Activated CD8-positive, alpha-beta T cell treated with anti-CD3 and anti-CD28 coated beads for 36 hours (primary cell): Measurements from ENCODE around the gene NPTN. TPM values are rescaled to one million over a fixed set of nuclear protein-coding genes. Genes with fewer than 3 reads are reported as not detected.
A peak's percentile ranks its signal among the peaks of the same experiment; 100 is the strongest.

Experiments
- ATAC-seq: fragments of 200-7000 bp; cut with Tn5 transposase; one replicate; pipeline ENCODE4 v1.10.0; 2021; ENCODE audit warnings: mild to moderate bottlenecking, moderate library complexity
- CTCF ChIA-PET: fragments of 350-600 bp; sonication (Branson Sonifier 250); formaldehyde crosslinking; loops from one replicate; lab custom pipeline; 2021; ENCODE audit warnings: antibody characterized with exemption; lab: Charles Lee
- POLR2A ChIA-PET: fragments of 350-600 bp; sonication (Branson Sonifier 250); formaldehyde crosslinking; loops from one replicate; lab custom pipeline; 2021; ENCODE audit warnings: antibody characterized with exemption; lab: Charles Lee
- DNase-seq: peaks from one replicate; pipeline ENCODE4 v3.0.0-alpha.2; 2020
- H3K27ac Mint-ChIP-seq: one replicate; pipeline ENCODE4 v1.8.0; 2021; ENCODE audit warnings: mild to moderate bottlenecking, mixed read lengths
- H3K27me3 Mint-ChIP-seq: one replicate; pipeline ENCODE4 v1.8.0; 2021; ENCODE audit warnings: mixed read lengths
- H3K36me3 Mint-ChIP-seq: one replicate; pipeline ENCODE4 v1.8.0; 2021; ENCODE audit warnings: low read depth, mixed read lengths
- H3K4me1 Mint-ChIP-seq: one replicate; pipeline ENCODE4 v1.8.0; 2021; ENCODE audit warnings: low read depth, mixed read lengths
- H3K4me3 Mint-ChIP-seq: one replicate; pipeline ENCODE4 v1.8.0; 2021; ENCODE audit warnings: mild to moderate bottlenecking, moderate library complexity, mixed read lengths
- H3K9me3 Mint-ChIP-seq: one replicate; pipeline ENCODE4 v1.8.0; 2021; ENCODE audit warnings: mixed read lengths
- intact Hi-C: fragments of 100-400 bp; cut with micrococcal nuclease; formaldehyde crosslinking; loops from one replicate; pipeline ENCODE4 v1.10.0; 2022
- total RNA-seq, 2 experiments: library from RNA; stranded (reverse); gene quantifications; one replicate each; pipeline ENCODE4 v1.2.3, GENCODE V29; 2021
- TF ChIP-seq, protein P1 (sequence below): fragments of 200-600 bp; IDR thresholded peaks from one replicate; pipeline ENCODE4 v1.8.0; 2022; ENCODE audit warnings: antibody characterized with exemption, mild to moderate bottlenecking

Gene NPTN
- total RNA-seq, 2 experiments from 2014 or later = 27.4 to 33.6 TPM

GRCh38 chr15:73637527-73637926, 4.3 kb upstream of the NPTN start:
- intact Hi-C loops = loop anchor here (5.0 kb wide), 1 partner anchor 65 kb away; no protein-coding TSS in a partner anchor
- no peak overlapping the region for H3K4me3 Mint-ChIP-seq
- ChIA-PET POLR2A (no interaction called here), CTCF (interaction anchor here (1.5 to 17.5 kb wide), 25 partner anchors 8 to 396 kb away, joined by 4 to 349 read pairs (median 12); no protein-coding TSS in a partner anchor)
- H3K9me3 Mint-ChIP-seq = peaks cover 4% of the 10 kb centered on the region
- H3K27me3 Mint-ChIP-seq = peaks cover 29% of the 10 kb centered on the region
- no peak overlapping the region for H3K27ac Mint-ChIP-seq
- no peaks in the 10 kb centered on the region for H3K36me3 Mint-ChIP-seq
- TF ChIP-seq, protein P1, sequence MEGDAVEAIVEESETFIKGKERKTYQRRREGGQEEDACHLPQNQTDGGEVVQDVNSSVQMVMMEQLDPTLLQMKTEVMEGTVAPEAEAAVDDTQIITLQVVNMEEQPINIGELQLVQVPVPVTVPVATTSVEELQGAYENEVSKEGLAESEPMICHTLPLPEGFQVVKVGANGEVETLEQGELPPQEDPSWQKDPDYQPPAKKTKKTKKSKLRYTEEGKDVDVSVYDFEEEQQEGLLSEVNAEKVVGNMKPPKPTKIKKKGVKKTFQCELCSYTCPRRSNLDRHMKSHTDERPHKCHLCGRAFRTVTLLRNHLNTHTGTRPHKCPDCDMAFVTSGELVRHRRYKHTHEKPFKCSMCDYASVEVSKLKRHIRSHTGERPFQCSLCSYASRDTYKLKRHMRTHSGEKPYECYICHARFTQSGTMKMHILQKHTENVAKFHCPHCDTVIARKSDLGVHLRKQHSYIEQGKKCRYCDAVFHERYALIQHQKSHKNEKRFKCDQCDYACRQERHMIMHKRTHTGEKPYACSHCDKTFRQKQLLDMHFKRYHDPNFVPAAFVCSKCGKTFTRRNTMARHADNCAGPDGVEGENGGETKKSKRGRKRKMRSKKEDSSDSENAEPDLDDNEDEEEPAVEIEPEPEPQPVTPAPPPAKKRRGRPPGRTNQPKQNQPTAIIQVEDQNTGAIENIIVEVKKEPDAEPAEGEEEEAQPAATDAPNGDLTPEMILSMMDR = no peak
- no peak for DNase-seq
- H3K4me1 Mint-ChIP-seq = peaks cover 13% of the 10 kb centered on the region
- ATAC-seq = no peak

- peaks cover 45% of the 10 kb centered on the region for H3K4me1 Mint-ChIP-seq
- H3K9me3 Mint-ChIP-seq = no peaks in the 10 kb centered on the region
- intact Hi-C loops = loop anchor here (5.0 kb wide), 1 partner anchor 72 kb away; no protein-coding TSS in a partner anchor
- peak overlapping the region; percentile 71 for H3K27ac Mint-ChIP-seq
- H3K4me3 Mint-ChIP-seq = peak overlapping the region; percentile 75
- peaks cover 13% of the 10 kb centered on the region for H3K27me3 Mint-ChIP-seq
- TF ChIP-seq, protein P1 = no peak
- CTCF ChIA-PET = interaction anchor here (0.6 to 17.5 kb wide), 11 partner anchors 9 to 479 kb away, joined by 3 to 349 read pairs (median 5); no protein-coding TSS in a partner anchor
- ATAC-seq (no peak), DNase-seq (no peak)
- POLR2A ChIA-PET = no interaction called here
- no peaks in the 10 kb centered on the region for H3K36me3 Mint-ChIP-seq
Measured at GRCh38 chr15:73633991-73634495, 854 bp upstream of the NPTN start.

GRCh38 chr15:73632670-73633058, 525 bp downstream of the NPTN start:
- DNase-seq = no peak
- POLR2A ChIA-PET = interaction anchor here (0.8 to 1.9 kb wide), 5 partner anchors 10 to 37 kb away, joined by 3 to 7 read pairs (median 3); no protein-coding TSS in a partner anchor

GRCh38 chr15:73631915-73632669, 1.1 kb downstream of the NPTN start:
- Mint-ChIP-seq H3K9me3 (no peaks in the 10 kb centered on the region), H3K36me3 (no peaks in the 10 kb centered on the region), H3K4me1 (peaks cover 54% of the 10 kb centered on the region), H3K27ac (peak overlapping the region; percentile 52), H3K4me3 (peak overlapping the region; percentile 75), H3K27me3 (peaks cover 5% of the 10 kb centered on the region)
- intact Hi-C loops = loop anchor here (5.0 kb wide), 1 partner anchor 70 kb away; no protein-coding TSS in a partner anchor
- ChIA-PET CTCF (interaction anchor here (0.9 to 17.5 kb wide), 7 partner anchors 8 to 70 kb away, joined by 3 to 349 read pairs (median 4); no protein-coding TSS in a partner anchor), POLR2A (interaction anchor here (0.8 to 1.9 kb wide), 4 partner anchors 9 to 36 kb away, joined by 3 to 7 read pairs (median 4); no protein-coding TSS in a partner anchor)
- TF ChIP-seq, protein P1 = no peak
- DNase-seq (peak; percentile 16), ATAC-seq (no peak)

More at GRCh38 chr15:73632670-73633058, 525 bp downstream of the NPTN start:
- TF ChIP-seq, protein P1 = no peak
- H3K27ac Mint-ChIP-seq = peak overlapping the region; percentile 52
- peaks cover 10% of the 10 kb centered on the region for H3K27me3 Mint-ChIP-seq
- intact Hi-C loops = loop anchor here (5.0 kb wide), 1 partner anchor 70 kb away; no protein-coding TSS in a partner anchor
- H3K4me1 Mint-ChIP-seq = peaks cover 53% of the 10 kb centered on the region
- H3K4me3 Mint-ChIP-seq = peak overlapping the region; percentile 75
- CTCF ChIA-PET = interaction anchor here (0.9 to 17.5 kb wide), 7 partner anchors 8 to 73 kb away, joined by 3 to 349 read pairs (median 16); no protein-coding TSS in a partner anchor
- ATAC-seq = peak; percentile 3
- H3K9me3 Mint-ChIP-seq = no peaks in the 10 kb centered on the region
- no peaks in the 10 kb centered on the region for H3K36me3 Mint-ChIP-seq
